Measurements from ENCODE around the gene CCDC60. TPM values are rescaled to one million over a fixed set of nuclear protein-coding genes. Genes with fewer than 3 reads are reported as not detected.

CCDC60 gene
- total and polyA plus RNA-seq, 4 donors, result not detected

GRCh38 chr12:119385659-119386058 is 51.1 kb downstream of the CCDC60 start:
- intact Hi-C loops (cut with DNase I), result no loop called here
- H3K4me3 ChIP-seq (ENCODE audit: low read length in 2 of 2), result no peak overlapping the region
- no peaks in the 10 kb centered on the region for H3K27me3 ChIP-seq (ENCODE audit: control insufficient read depth in 1 of 2, insufficient read depth in 2 of 2, low read length in 1 of 2)
- peaks cover 2% of the 10 kb centered on the region for H3K9me3 ChIP-seq (ENCODE audit: control insufficient read depth, low read length)
- DNase-seq (no peak), ATAC-seq (ENCODE audit: low FRiP score) (no peak)
- H3K27ac ChIP-seq (ENCODE audit: low read depth in 1 of 2, low read length in 2 of 2), result no peak overlapping the region
- H3K36me3 ChIP-seq (ENCODE audit: control insufficient read depth in 1 of 2, insufficient read depth in 2 of 2, low read length in 1 of 2), result no peaks in the 10 kb centered on the region
- WGBS, 2 donors, result 53 to 70% methylated on average over 3 of the region's 3 CpGs
- no peaks in the 10 kb centered on the region for H3K4me1 ChIP-seq (ENCODE audit: control insufficient read depth in 1 of 2, insufficient read depth in 2 of 2, low read length in 2 of 2)

GRCh38 chr12:119389687-119390086 is 55.2 kb downstream of the CCDC60 start:
- DNase-seq (no peak), ATAC-seq (ENCODE audit: low FRiP score) (no peak)
- no peaks in the 10 kb centered on the region for H3K4me1 ChIP-seq (ENCODE audit: control insufficient read depth in 1 of 2, insufficient read depth in 2 of 2, low read length in 2 of 2)
- no peaks in the 10 kb centered on the region for H3K27me3 ChIP-seq (ENCODE audit: control insufficient read depth in 1 of 2, insufficient read depth in 2 of 2, low read length in 1 of 2)
- H3K9me3 ChIP-seq (ENCODE audit: control insufficient read depth, low read length), result peaks cover 1% of the 10 kb centered on the region
- intact Hi-C loops (cut with DNase I), result no loop called here
- no peak overlapping the region for H3K4me3 ChIP-seq (ENCODE audit: low read length in 2 of 2)
- no peaks in the 10 kb centered on the region for H3K36me3 ChIP-seq (ENCODE audit: control insufficient read depth in 1 of 2, insufficient read depth in 2 of 2, low read length in 1 of 2)
- no peak overlapping the region for H3K27ac ChIP-seq (ENCODE audit: low read depth in 1 of 2, low read length in 2 of 2)

GRCh38 chr12:119391673-119392072 is 57.1 kb downstream of the CCDC60 start:
- no peak for DNase-seq
- Histone ChIP-seq H3K27me3 (ENCODE audit: control insufficient read depth in 1 of 2, insufficient read depth in 2 of 2, low read length in 1 of 2) (no peaks in the 10 kb centered on the region), H3K36me3 (ENCODE audit: control insufficient read depth in 1 of 2, insufficient read depth in 2 of 2, low read length in 1 of 2) (no peaks in the 10 kb centered on the region), H3K4me1 (ENCODE audit: control insufficient read depth in 1 of 2, insufficient read depth in 2 of 2, low read length in 2 of 2) (no peaks in the 10 kb centered on the region), H3K9me3 (ENCODE audit: control insufficient read depth, low read length) (no peaks in the 10 kb centered on the region), H3K4me3 (ENCODE audit: low read length in 2 of 2) (no peak overlapping the region), H3K27ac (ENCODE audit: low read depth in 1 of 2, low read length in 2 of 2) (no peak overlapping the region)
- ATAC-seq (ENCODE audit: low FRiP score), result no peak
- 50 to 58% methylated on average over 5 of the region's 5 CpGs for WGBS, 2 donors
- intact Hi-C loops (cut with DNase I), result no loop called here

- Histone ChIP-seq H3K4me1 (ENCODE audit: control insufficient read depth in 1 of 2, insufficient read depth in 2 of 2, low read length in 2 of 2) (no peaks in the 10 kb centered on the region), H3K4me3 (ENCODE audit: low read length in 2 of 2) (no peak overlapping the region), H3K27ac (ENCODE audit: low read depth in 1 of 2, low read length in 2 of 2) (no peak overlapping the region), H3K27me3 (ENCODE audit: control insufficient read depth in 1 of 2, insufficient read depth in 2 of 2, low read length in 1 of 2) (no peaks in the 10 kb centered on the region), H3K9me3 (ENCODE audit: control insufficient read depth, low read length) (peaks cover 3% of the 10 kb centered on the region), H3K36me3 (ENCODE audit: control insufficient read depth in 1 of 2, insufficient read depth in 2 of 2, low read length in 1 of 2) (no peaks in the 10 kb centered on the region)
- WGBS, 2 donors, result 47 to 48% methylated on average over 4 of the region's 4 CpGs
- no peak for ATAC-seq (ENCODE audit: low FRiP score)
- intact Hi-C loops (cut with DNase I), result no loop called here
- no peak for DNase-seq
These were observed 59.1 kb downstream of the CCDC60 start for GRCh38 chr12:119393677-119394076.

GRCh38 chr12:119397540-119397939 is 63.0 kb downstream of the CCDC60 start:
- DNase-seq, result no peak
- WGBS, 2 donors, result 85 to 94% methylated on average over 7 to 10 of the region's 10 CpGs
- Histone ChIP-seq H3K4me3 (ENCODE audit: low read length in 2 of 2) (no peak overlapping the region), H3K27ac (ENCODE audit: low read depth in 1 of 2, low read length in 2 of 2) (no peak overlapping the region), H3K9me3 (ENCODE audit: control insufficient read depth, low read length) (peaks cover 3% of the 10 kb centered on the region), H3K4me1 (ENCODE audit: control insufficient read depth in 1 of 2, insufficient read depth in 2 of 2, low read length in 2 of 2) (no peaks in the 10 kb centered on the region), H3K27me3 (ENCODE audit: control insufficient read depth in 1 of 2, insufficient read depth in 2 of 2, low read length in 1 of 2) (no peaks in the 10 kb centered on the region), H3K36me3 (ENCODE audit: control insufficient read depth in 1 of 2, insufficient read depth in 2 of 2, low read length in 1 of 2) (no peaks in the 10 kb centered on the region)
- intact Hi-C loops (cut with DNase I), result no loop called here
- no peak for ATAC-seq (ENCODE audit: low FRiP score)

- Histone ChIP-seq H3K9me3 (ENCODE audit: control insufficient read depth, low read length) (peaks cover 3% of the 10 kb centered on the region), H3K27me3 (ENCODE audit: control insufficient read depth in 1 of 2, insufficient read depth in 2 of 2, low read length in 1 of 2) (no peaks in the 10 kb centered on the region), H3K4me1 (ENCODE audit: control insufficient read depth in 1 of 2, insufficient read depth in 2 of 2, low read length in 2 of 2) (no peaks in the 10 kb centered on the region), H3K4me3 (ENCODE audit: low read length in 2 of 2) (no peak overlapping the region), H3K36me3 (ENCODE audit: control insufficient read depth in 1 of 2, insufficient read depth in 2 of 2, low read length in 1 of 2) (no peaks in the 10 kb centered on the region), H3K27ac (ENCODE audit: low read depth in 1 of 2, low read length in 2 of 2) (no peak overlapping the region)
- intact Hi-C loops (cut with DNase I), result no loop called here
- no peak for ATAC-seq (ENCODE audit: low FRiP score)
- DNase-seq, result no peak
- 92 to 97% methylated on average over 24 of the region's 24 CpGs for WGBS, 2 donors
These were observed 63.7 kb downstream of the CCDC60 start for GRCh38 chr12:119398190-119398589.

- no peak for DNase-seq
- H3K4me1 ChIP-seq (ENCODE audit: control insufficient read depth in 1 of 2, insufficient read depth in 2 of 2, low read length in 2 of 2), result no peaks in the 10 kb centered on the region
- no peak overlapping the region for H3K27ac ChIP-seq (ENCODE audit: low read depth in 1 of 2, low read length in 2 of 2)
- H3K9me3 ChIP-seq (ENCODE audit: control insufficient read depth, low read length), result peaks cover 3% of the 10 kb centered on the region
- ATAC-seq (ENCODE audit: low FRiP score), result no peak
- intact Hi-C loops (cut with DNase I), result no loop called here
- no peak overlapping the region for H3K4me3 ChIP-seq (ENCODE audit: low read length in 2 of 2)
- 33 to 49% methylated on average over 4 of the region's 4 CpGs for WGBS, 2 donors
- H3K36me3 ChIP-seq (ENCODE audit: control insufficient read depth in 1 of 2, insufficient read depth in 2 of 2, low read length in 1 of 2), result no peaks in the 10 kb centered on the region
- no peaks in the 10 kb centered on the region for H3K27me3 ChIP-seq (ENCODE audit: control insufficient read depth in 1 of 2, insufficient read depth in 2 of 2, low read length in 1 of 2)
These were observed 64.8 kb downstream of the CCDC60 start for GRCh38 chr12:119399301-119399700.

- Histone ChIP-seq H3K27ac (ENCODE audit: low read depth in 1 of 2, low read length in 2 of 2) (no peak overlapping the region), H3K36me3 (ENCODE audit: control insufficient read depth in 1 of 2, insufficient read depth in 2 of 2, low read length in 1 of 2) (no peaks in the 10 kb centered on the region), H3K4me3 (ENCODE audit: low read length in 2 of 2) (no peak overlapping the region), H3K4me1 (ENCODE audit: control insufficient read depth in 1 of 2, insufficient read depth in 2 of 2, low read length in 2 of 2) (no peaks in the 10 kb centered on the region), H3K9me3 (ENCODE audit: control insufficient read depth, low read length) (no peaks in the 10 kb centered on the region), H3K27me3 (ENCODE audit: control insufficient read depth in 1 of 2, insufficient read depth in 2 of 2, low read length in 1 of 2) (no peaks in the 10 kb centered on the region)
- no peak for ATAC-seq (ENCODE audit: low FRiP score)
- 44 to 50% methylated on average over 2 of the region's 2 CpGs for WGBS, 2 donors
- DNase-seq, result no peak
- intact Hi-C loops (cut with DNase I), result no loop called here
These were observed 71.8 kb downstream of the CCDC60 start for GRCh38 chr12:119406308-119406707.

- no peak for ATAC-seq (ENCODE audit: low FRiP score)
- H3K27ac ChIP-seq (ENCODE audit: low read depth in 1 of 2, low read length in 2 of 2), result no peak overlapping the region
- H3K9me3 ChIP-seq (ENCODE audit: control insufficient read depth, low read length), result no peaks in the 10 kb centered on the region
- WGBS, 2 donors, result 69 to 79% methylated on average over 4 of the region's 4 CpGs
- intact Hi-C loops (cut with DNase I), result no loop called here
- no peaks in the 10 kb centered on the region for H3K27me3 ChIP-seq (ENCODE audit: control insufficient read depth in 1 of 2, insufficient read depth in 2 of 2, low read length in 1 of 2)
- DNase-seq, result no peak
- H3K4me3 ChIP-seq (ENCODE audit: low read length in 2 of 2), result no peak overlapping the region
- no peaks in the 10 kb centered on the region for H3K36me3 ChIP-seq (ENCODE audit: control insufficient read depth in 1 of 2, insufficient read depth in 2 of 2, low read length in 1 of 2)
- no peaks in the 10 kb centered on the region for H3K4me1 ChIP-seq (ENCODE audit: control insufficient read depth in 1 of 2, insufficient read depth in 2 of 2, low read length in 2 of 2)
These were observed 72.3 kb downstream of the CCDC60 start for GRCh38 chr12:119406811-119407210.
